T-helper 1 cell (primary cell): Measurements from ENCODE around the gene ATG7.
"Not testable (repeated sequence)": the region's sequence is repeated elsewhere in the genome, so short reads cannot be mapped to it uniquely, and the experiment has no call there.

Experiments used
- DNase-seq, 5 donors: peaks; one replicate each; pipeline ENCODE4 v3.0.0-alpha.2; 2012 to 2020

Gene ATG7

DNA sequence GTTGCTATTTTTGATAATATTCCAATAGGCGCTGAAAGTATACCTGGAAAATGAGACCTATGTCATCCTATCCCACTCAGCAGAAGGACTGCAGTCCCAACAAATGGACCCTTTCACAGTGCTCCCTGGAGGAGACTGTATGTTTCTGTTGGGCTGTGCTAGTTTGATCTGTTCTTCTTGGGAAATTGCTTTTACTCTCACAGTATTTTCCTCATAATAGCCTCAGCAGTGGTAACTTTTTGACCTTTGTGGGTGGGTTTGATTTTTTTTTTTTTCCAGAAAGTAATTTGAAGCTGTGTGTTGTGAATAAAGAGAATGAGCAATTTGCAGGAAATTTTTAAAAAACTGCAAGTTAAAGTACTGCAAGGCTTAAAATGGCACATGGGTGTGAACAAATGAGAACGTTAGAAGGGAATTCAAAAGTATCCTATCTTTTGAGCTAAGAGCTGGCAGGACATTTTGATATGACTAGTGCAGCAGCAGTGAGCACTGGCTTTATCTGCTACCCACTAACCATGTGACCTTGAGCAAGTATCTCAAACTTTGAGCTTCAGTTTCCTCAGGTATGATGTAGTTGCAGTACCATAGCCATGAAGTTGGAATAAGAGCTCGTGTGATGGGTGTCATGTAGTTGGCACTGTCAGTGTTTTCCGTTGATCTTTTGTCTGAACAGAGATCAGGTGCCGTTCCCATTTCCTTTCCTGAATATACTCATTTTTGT lies 118.4 kb downstream of the ATG7 start:
- no peak for DNase-seq

DNA sequence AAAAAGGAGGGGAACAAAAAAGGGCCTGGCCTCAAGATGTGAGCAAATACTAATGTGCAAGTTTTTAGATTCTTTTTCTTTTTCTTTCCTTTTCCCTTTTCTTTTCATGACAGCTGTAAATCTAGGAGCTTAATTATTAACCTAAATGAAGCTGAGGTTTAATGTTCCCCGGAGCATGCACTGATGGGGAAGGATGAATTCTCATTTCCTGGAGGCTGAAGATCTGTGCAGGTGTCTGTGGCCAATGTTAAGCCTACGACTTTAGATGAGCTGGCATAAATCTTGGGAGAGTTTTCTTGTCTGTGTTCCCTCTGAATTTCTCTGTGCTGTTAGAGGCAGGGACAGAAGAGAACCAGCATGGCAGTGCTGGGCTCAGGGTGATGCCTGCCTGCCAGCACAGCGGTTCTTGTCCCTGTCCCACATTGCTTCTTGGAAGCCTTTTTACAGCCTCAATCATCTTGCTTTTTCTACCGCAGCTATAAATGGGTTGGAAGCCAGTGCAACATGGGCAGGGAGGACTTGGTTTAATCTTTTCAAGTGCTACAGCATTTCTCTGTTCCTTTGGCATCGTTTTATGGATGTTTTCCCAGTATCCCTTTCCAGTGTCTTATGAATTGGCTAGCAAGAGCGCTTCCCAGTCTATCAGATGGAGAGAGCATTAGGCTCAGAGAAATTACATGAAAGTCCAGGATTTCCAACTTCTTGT lies 119.1 kb downstream of the ATG7 start:
- no peak for DNase-seq

DNA sequence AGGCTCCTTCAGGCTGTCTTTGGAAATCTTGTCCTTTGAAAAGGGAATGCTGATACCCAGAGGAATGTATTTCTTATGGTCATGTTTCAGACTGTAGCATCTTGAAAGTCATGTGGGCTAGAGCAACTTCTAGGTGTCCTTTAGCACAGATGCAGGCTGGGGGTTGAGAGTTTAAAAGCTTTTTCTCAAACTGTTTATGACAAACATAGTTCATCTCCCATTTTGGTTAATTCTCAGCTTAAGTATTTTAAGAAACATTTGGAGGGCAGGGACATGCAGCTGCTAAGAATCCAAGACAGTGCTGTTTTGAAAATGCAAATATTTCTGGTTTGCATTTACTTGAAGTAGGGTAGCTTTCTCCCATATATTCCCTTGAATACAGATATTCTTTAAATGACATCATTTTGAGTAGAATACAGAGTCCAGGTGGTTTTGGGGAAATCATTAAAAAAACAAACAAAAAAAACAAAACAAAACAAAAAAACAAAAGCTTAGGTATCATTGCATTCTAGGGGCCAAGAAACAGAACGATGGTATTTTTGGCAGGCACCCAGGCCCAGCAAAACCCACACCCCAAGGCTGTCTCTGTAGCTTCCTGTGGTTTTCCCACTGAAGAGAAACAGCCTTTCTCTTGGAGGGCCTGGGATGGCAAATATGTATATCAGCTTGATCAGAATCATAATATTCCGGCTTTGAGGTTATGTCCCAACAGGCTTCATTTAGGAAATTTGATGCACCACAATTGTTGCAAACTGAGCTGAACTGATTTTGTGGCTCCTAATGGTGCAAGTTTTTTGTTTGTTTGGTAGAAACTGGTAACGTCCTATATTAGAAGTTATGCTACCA lies 120.0 kb downstream of the ATG7 start:
- no peak for DNase-seq

DNA sequence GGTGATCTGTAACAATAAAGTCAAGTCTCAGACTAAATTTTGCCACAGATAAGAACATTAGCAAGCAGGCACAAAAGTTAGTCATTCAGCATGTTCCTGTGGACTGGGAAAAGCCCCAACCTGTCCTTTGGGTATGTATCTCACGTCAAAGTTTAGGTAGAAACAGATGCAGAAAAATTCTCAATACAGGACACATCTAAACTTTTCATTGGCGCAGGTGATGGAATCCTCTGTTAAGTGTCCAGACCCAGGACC lies 120.6 kb downstream of the ATG7 start:
- DNase-seq = no peak

DNA sequence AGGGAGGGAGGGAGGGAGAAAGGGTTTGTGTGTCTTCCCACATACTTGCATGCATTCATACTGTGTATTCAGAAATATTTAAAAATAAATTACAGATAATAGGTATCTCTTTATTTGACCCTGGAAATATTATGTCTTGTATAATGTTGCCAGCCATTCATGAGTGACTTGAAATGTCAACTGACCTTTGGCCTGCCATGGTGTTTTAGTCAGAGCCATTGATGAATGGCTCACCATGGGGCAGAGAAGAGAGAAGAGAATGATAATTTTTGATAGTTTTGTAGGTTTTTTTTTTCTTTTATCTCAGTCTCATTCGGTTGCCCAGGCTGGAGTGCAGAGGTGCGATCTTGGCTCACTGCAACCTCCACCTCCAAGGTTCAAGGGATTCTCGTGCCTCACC lies 121.2 kb downstream of the ATG7 start:
- DNase-seq = no peak

DNA sequence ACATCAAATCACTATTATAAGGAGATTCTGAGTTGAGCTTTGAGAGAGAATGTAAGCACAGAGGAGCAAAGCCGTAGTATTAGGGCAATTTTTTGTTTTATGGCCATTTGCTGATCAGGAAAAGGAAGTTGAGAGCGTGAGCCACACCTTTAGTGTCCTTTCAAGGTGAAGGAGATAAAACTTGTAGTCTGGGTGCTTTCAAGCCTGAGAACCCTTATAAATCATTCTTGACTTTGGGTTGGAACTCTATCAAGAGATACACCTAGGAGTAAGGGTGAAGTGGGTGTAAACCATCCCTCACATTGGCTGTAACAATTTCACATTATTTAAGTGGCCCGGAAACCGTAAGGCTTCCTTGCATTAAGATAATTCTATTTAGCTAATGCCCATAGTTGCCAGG lies 122.2 kb downstream of the ATG7 start:
- no peak for DNase-seq

DNA sequence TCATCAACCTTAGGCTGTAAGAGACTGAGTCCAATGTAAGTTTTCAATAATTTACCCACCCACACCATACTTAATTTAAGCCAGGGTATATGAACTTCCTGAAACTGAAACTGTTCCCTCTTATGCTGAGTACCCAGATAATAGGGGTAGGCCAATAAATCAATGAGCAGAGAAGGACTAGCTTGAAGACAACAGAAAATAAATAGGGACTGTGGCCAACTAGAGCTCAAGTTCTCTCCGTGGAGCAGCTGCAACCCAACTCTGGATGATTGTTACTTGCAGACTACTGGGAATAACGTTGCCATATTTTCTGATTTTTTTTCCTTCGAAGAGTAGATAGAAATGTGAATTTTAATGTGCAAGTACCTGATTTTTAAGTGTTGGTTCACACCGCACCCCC lies 128.0 kb downstream of the ATG7 start:
- no peak for DNase-seq

DNA sequence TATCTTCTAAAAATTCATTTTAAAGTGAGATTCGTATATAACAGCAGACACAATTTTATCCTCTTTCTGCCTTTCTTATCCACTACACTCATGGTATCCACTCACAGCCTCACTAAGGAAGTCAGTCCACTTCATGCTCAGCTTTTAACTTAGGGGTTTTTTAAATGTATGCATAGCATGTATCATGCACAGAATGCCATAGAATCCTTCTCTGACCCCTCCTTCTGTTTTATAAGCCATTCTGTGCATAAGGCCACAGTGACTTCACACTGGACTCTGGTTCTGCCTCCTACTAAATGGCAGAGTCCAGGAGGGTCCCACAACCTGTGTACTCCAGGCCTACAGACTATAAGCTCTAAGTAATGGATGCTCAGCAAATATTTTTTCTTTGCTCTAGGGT lies 129.2 kb downstream of the ATG7 start:
- DNase-seq = no peak

DNA sequence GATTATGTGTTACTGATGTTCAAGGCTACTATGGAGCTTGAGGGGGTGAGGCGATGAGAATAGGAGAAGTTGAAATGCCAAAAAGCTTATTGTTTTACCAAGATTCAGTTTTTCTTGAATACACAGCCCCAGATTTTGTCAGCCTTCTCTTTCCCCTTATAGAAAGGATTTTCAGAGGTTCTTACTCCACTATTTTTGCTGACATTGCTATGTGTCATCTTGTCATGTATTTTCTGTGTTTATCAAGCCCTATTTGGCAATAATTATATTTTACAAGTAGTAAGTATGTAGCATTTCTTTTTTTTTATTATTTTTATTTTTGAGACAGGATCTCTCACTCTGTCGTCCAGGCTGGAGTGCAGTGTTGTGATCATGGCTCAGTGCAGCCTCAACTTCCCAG lies 133.1 kb downstream of the ATG7 start:
- no peak for DNase-seq

DNA sequence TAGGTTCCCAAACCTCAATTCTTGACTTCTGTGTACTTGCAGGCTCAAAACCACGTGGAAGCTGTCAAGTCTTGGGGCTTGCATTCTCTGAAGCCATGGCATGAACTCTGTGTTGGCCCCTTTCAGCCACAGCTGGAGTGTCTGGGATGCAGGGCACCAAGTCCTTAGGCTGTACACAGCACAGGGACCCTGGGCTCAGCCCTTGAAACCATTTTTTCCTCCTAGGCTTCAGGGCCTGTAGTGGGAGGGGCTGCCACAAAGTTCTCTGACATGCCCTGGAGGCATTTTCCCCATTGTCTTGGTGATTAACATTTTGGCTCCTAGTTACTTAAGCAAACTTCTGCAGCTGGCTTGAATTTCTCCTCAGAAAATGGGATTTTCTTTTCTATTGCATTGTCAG lies 135.4 kb downstream of the ATG7 start:
- no peak for DNase-seq

DNA sequence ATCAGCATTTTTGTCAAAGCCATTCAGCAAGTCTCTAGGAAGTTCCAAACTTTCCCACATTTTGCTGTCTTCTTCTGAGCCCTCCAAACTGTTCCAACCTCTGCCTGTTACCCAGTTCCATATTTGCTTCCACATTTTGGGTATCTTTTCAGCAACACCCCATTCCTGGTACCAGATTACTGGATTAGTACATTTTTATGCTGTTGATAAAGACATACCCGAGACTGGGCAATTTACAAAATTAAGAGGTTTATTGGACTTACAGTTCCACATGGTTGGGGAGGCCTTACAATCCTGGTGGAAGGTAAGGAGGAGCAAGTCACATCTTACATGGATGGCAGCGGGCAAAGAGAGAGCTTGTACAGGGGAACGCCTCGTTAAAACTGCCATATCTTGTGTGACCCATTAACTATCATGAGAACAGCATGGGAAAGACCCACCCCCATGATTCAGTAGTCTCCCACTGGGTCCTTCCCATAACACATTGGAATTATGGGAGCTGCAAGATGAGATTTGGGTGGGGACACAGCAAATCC lies 136.2 kb downstream of the ATG7 start:
- not testable (repeated sequence) for DNase-seq

DNA sequence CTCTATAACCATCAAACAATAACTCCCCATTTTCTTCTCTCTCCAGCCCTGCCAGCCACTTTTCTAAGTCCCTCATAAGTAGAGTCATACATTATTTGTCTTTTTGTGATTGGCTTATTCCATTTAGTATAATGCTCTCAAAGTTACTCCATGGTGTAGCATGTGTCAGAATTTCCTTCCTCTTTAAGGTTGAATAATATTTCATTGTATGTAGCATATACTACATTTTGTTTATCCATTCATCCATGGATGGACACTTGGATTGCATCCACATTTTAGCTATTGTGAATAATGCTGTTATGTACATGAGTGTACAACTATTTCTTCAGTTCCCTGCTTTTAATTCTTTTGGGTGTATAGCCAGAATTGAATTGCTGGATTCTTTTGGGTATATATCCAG lies 138.4 kb downstream of the ATG7 start:
- no peak for DNase-seq

DNA sequence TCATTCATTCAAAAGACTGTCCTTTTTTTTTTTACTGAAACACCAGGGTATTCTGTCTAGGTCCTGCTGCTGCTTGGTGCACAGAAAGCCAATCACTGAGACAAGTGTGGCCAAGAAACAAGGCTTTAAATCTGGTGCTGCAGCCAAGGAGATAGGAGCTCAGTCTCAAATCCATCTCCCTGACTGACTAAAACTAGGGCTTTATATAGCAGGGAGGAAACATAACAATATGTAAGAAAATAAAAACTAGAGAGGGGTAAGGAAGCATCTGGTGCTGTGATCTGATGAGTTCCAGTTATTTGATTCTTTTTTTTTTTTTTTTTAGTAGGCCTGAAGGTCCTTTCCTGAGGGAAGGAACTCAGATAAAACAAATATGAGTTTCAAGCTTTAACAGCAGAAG lies 139.8 kb downstream of the ATG7 start:
- DNase-seq = no peak

DNA sequence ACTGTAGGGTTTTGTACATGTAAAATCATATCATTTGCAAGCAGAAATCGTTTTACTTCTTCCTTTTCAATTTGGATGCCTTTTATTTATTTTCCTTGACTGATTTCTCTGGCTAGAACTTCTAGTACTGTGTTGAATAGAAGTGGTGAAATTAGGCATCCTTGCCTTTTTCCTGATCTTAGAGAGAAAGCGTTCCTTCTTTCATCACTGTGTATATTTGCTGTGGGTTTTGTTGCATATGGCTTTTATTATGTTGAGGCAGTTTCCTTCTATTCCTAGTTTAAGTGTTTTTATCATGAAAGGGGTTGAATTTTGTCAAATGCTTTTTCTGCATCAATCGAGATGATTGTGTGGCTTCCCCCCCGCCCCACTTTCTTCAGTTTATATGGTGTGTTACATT lies 140.9 kb downstream of the ATG7 start:
- DNase-seq = no peak

DNA sequence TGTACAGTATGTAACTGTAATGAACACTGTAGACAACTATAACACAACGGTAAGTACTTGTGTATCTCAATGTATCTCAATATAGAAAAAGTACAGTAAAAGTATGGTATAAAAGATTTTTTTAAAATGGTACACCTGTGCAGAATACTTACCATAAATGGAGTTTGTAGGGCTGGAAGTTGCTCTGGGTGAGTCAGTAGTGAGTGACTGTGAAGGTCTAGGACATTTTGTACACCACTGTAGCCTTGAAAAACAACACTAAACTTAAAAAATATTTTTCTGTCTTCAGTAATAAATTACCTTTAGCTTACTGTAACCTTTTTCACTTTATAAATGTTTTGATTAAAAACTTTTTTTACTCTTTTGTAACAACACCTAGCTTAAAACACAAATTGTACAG lies 142.9 kb downstream of the ATG7 start:
- DNase-seq = no peak

DNA sequence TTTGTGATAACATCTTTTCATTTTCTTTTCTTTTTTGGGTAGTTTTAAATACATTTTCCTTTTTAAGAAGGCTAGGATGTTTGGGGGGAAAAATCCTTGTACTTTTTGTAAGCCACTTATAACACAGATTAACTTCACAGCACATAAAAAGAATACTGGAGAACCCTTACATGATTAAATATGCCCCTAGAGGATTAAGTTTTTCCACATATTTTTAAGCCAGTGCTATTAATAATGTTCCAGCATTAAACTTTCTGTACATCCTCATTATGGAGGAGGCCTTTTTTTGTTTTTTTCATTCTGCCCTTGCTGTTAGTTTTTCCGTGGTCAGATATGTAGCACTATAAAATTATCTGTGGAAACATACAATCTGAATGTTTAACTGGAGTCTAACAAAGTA lies 147.9 kb downstream of the ATG7 start:
- no peak for DNase-seq

DNA sequence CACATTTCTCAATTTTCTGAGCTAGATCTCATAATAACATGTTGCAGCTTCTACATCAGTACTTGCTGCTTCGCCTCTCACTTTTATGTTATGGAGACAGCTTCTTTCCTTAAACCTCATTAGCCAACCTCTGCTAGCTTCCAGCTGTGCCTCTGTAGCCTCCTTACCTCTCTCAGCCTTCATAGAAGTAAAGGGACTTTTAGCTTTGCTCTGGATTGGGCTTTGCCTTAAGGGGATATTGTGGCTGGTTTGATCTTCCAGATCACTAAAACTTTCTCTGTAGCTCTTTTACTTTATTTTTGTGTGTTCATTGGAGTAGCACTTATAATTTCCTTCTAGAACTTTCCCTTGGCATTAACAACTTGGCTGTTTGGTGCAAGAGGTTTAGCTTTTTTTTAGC lies 150.1 kb downstream of the ATG7 start:
- DNase-seq = no peak

DNA sequence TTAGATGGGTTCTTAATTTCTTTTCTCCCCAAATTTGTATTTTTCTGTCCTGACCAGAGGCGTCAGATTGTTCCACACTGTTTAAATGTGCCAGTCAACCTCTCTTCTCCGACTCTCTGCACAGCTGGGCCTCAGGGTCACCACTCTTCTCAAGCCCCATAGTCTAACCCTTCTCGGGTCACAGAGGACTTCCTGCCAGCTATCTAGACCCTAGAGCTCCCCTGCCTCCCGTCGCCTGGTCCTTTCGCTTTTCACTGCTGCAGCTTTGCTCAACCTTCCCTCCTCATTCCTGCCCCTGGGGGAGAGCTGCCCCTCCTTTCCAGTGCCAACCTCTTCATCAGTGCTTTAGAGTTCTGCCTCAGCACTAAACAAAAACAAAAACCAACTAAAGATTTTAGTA lies 151.7 kb downstream of the ATG7 start:
- no peak for DNase-seq

DNA sequence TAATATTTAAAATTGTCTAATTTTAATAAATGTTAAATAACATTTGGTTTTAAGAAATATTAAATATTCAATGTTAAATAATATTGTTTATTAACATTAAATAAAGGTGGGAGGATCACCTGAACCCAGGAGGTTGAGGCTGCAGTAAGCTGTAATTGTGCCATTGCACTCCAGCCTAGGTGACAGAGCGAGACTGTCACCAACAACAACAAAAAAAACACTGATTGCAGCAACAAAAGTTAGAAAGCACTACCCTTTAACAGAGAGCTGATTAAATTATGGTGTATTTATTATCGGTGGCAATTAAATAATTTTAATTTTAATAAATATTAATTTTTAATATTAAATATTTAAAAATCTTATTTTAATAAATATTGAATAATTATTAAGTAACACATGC lies 152.1 kb downstream of the ATG7 start:
- DNase-seq = no peak

DNA sequence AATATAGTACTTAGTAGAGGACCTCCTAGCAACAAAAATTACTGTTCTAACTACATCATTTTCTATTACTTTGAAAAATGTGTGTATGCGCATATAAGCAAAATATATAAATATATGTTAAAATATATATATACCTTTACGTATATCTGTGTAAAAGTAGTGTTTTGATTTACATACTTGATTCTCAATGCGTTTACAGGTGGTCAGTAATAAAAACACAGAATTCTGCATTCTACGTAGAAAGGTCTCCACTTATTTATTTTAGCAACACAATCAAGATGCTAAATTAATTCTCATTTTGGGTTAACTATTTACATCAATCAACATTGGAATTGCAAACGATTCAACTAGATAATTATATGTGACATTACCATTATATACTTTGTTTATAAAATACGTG lies 158.0 kb downstream of the ATG7 start:
- no peak for DNase-seq

DNA sequence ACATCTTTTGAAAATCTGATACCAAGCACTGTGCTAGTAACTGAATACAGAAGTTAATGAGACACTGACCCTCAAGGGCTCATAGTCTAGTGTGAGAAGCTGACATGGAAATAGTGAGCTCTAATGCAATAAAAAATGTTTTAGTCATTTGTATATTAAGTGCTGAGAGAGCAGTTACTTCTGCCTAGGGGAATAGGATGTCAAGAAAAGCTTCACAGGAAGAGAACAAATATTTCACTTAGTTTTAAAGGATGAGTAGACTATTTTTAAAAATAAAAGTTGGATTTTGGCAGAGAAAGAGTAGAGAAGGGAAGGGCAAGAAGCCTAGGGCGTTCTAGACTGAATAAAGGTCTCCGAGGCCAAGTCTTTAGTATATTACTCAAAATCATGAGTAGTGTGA lies 158.4 kb downstream of the ATG7 start:
- DNase-seq = no peak

DNA sequence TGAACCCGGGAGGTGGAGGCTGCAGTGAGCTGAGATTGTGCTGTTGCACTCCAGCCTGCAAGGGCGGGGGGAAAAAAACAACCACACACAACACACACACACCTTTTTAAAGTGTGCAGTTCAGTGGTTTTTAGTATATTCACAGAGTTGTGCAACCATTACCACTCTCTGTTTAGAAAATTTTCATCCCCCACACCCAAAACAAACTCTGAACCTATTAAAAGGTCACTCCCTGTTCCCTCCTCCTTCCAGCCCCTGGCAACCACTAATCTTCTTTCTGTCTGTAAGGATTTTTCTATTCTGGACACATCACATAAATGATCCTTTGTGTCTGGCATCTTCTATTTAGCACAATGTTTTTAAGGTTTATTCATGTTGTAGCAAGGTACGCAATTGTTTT lies 159.1 kb downstream of the ATG7 start:
- no peak for DNase-seq

DNA sequence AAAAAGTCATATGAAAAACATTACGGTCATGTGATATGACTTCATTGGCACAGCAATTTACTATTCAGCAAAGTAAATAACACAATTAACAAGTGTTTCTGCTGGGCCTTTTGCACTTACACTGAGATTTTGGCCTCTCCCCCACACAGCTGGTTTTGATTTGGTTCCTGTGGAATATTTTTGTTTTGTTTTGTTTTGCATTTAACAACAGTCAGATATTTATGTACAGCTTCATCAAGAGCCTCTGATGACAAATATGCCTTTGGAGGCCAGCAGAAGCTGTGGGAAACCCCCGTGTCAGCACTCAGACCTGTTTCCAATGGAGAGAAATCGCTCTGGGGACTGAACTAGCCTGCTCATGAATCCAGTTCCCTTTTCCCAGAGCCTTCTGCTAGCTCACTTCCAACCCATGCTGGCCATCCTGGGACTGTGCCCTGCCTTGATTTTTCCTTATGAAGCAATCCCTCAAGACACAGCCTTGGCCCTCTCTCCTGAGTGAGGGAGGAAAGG lies 161.9 kb downstream of the ATG7 start:
- no peak for DNase-seq
